Vagina (tissue), 2 donors: ENCODE results near the gene SMARCA2.

Experiments
- POLR2A ChIP-seq, 2 donors: fragments of 450-650 bp; IDR thresholded peaks; one replicate each; pipeline ENCODE4 v1.6.1; 2017; ENCODE audit warnings: antibody characterized with exemption in 2 of 2, mild to moderate bottlenecking in 2 of 2, moderate library complexity in 2 of 2
- POLR2AphosphoS5 ChIP-seq, 2 donors: sonication (generic); formaldehyde crosslinking; IDR thresholded peaks; one replicate each; pipeline ENCODE4 v1.9.0; 2017; ENCODE audit warnings: antibody characterized with exemption in 2 of 2, mild to moderate bottlenecking in 2 of 2, low read depth in 1 of 2; ENCODE audit not compliant: insufficient read depth in 1 of 2
- TF ChIP-seq, protein P1 (sequence below), 3 experiments: fragments of 450-650 bp in 2 of 3; fragments of 200-600 bp in 1 of 3; sonication (generic) in 1 of 3; IDR thresholded peaks; one replicate each; pipeline ENCODE4 v1.5.1; 2017 to 2019; ENCODE audit warnings: antibody characterized with exemption in 3 of 3, mild to moderate bottlenecking in 2 of 3, moderate library complexity in 2 of 3

DNA sequence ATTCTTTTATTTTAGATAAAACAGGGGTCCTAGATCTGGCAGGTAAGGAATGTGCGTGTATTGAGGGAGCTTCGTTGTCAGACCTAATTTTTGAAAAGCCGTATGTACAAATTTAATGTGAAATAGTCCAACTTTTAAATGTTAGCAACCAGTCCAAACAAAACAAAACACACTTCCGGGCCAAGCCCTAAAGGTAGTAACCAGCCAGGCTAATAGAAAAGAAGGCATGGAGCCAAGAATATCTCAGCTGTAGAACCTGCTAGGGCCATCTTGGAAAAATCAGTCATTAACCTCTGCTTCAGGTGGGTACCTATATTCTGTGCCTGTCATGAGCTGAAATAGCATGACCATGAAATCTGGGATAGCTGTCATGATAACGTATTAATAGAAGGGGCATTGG lies 71.0 kb downstream of the SMARCA2 start:
- TF ChIP-seq, protein P1, sequence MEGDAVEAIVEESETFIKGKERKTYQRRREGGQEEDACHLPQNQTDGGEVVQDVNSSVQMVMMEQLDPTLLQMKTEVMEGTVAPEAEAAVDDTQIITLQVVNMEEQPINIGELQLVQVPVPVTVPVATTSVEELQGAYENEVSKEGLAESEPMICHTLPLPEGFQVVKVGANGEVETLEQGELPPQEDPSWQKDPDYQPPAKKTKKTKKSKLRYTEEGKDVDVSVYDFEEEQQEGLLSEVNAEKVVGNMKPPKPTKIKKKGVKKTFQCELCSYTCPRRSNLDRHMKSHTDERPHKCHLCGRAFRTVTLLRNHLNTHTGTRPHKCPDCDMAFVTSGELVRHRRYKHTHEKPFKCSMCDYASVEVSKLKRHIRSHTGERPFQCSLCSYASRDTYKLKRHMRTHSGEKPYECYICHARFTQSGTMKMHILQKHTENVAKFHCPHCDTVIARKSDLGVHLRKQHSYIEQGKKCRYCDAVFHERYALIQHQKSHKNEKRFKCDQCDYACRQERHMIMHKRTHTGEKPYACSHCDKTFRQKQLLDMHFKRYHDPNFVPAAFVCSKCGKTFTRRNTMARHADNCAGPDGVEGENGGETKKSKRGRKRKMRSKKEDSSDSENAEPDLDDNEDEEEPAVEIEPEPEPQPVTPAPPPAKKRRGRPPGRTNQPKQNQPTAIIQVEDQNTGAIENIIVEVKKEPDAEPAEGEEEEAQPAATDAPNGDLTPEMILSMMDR (IDR thresholded peaks at IDR 0.05), result no peak
- TF ChIP-seq POLR2AphosphoS5 (IDR thresholded peaks at IDR 0.05; ENCODE audit: insufficient read depth in 1 of 2, low read depth in 1 of 2) (no peak), POLR2A (IDR thresholded peaks at IDR 0.05) (no peak)
